ENCODE data around the gene DDOST. TPM values are rescaled to one million over a fixed set of nuclear protein-coding genes. Genes with fewer than 3 reads are reported as not detected.

The DDOST gene
- total and polyA plus RNA-seq, 2 experiments from 2014 or later = 151 to 270 TPM

GRCh38 chr1:20684050-20684620 lies 23.0 kb upstream of the DDOST start (continued):
- TF ChIP-seq, protein P1, sequence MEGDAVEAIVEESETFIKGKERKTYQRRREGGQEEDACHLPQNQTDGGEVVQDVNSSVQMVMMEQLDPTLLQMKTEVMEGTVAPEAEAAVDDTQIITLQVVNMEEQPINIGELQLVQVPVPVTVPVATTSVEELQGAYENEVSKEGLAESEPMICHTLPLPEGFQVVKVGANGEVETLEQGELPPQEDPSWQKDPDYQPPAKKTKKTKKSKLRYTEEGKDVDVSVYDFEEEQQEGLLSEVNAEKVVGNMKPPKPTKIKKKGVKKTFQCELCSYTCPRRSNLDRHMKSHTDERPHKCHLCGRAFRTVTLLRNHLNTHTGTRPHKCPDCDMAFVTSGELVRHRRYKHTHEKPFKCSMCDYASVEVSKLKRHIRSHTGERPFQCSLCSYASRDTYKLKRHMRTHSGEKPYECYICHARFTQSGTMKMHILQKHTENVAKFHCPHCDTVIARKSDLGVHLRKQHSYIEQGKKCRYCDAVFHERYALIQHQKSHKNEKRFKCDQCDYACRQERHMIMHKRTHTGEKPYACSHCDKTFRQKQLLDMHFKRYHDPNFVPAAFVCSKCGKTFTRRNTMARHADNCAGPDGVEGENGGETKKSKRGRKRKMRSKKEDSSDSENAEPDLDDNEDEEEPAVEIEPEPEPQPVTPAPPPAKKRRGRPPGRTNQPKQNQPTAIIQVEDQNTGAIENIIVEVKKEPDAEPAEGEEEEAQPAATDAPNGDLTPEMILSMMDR (conservative IDR thresholded peaks at IDR 0.05; ENCODE audit: low read depth in 2 of 2) = no peak
- TF ChIP-seq NANOG (IDR thresholded peaks at IDR 0.05; ENCODE audit: borderline replicate concordance) = no peak
- no peak for TF ChIP-seq STAT1 (IDR thresholded peaks at IDR 0.05; ENCODE audit: unreplicated experiment)
- TF ChIP-seq, protein P2, sequence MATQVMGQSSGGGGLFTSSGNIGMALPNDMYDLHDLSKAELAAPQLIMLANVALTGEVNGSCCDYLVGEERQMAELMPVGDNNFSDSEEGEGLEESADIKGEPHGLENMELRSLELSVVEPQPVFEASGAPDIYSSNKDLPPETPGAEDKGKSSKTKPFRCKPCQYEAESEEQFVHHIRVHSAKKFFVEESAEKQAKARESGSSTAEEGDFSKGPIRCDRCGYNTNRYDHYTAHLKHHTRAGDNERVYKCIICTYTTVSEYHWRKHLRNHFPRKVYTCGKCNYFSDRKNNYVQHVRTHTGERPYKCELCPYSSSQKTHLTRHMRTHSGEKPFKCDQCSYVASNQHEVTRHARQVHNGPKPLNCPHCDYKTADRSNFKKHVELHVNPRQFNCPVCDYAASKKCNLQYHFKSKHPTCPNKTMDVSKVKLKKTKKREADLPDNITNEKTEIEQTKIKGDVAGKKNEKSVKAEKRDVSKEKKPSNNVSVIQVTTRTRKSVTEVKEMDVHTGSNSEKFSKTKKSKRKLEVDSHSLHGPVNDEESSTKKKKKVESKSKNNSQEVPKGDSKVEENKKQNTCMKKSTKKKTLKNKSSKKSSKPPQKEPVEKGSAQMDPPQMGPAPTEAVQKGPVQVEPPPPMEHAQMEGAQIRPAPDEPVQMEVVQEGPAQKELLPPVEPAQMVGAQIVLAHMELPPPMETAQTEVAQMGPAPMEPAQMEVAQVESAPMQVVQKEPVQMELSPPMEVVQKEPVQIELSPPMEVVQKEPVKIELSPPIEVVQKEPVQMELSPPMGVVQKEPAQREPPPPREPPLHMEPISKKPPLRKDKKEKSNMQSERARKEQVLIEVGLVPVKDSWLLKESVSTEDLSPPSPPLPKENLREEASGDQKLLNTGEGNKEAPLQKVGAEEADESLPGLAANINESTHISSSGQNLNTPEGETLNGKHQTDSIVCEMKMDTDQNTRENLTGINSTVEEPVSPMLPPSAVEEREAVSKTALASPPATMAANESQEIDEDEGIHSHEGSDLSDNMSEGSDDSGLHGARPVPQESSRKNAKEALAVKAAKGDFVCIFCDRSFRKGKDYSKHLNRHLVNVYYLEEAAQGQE (IDR thresholded peaks at IDR 0.05; ENCODE audit: unreplicated experiment) = no peak

GRCh38 chr1:20683614-20684013 lies 22.4 kb upstream of the DDOST start:
- ATAC-seq = no peak
- Mint-ChIP-seq H3K27me3 (ENCODE audit: insufficient read depth, low read depth, poor library complexity) (peaks cover 6% of the 10 kb centered on the region), H3K9me3 (peaks cover 2% of the 10 kb centered on the region; the same call in 1 of the 3 replicates)
- no peak for TF ChIP-seq EZH2phosphoT487 (IDR thresholded peaks at IDR 0.05; ENCODE audit: unreplicated experiment)
- TF ChIP-seq, protein P2 (IDR thresholded peaks at IDR 0.05; ENCODE audit: unreplicated experiment) = no peak
- no peak for TF ChIP-seq ZNF331 (CRISPR knock-in tag; IDR thresholded peaks at IDR 0.05; ENCODE audit: low read depth)
- TF ChIP-seq, protein P1 (conservative IDR thresholded peaks at IDR 0.05; ENCODE audit: low read depth in 2 of 2) = no peak
- TF ChIP-seq STAT1 (IDR thresholded peaks at IDR 0.05; ENCODE audit: unreplicated experiment) = no peak
- TF ChIP-seq JUNB (IDR thresholded peaks at IDR 0.05; ENCODE audit: unreplicated experiment) = no peak
- no peak for TF ChIP-seq EZH2 (IDR thresholded peaks at IDR 0.05; ENCODE audit: low read depth, unreplicated experiment)

More at GRCh38 chr1:20683614-20684013, 22.4 kb upstream of the DDOST start:
- Mint-ChIP-seq H3K4me1 (peaks cover 4% of the 10 kb centered on the region; the same call in 2 of the 3 replicates), H3K27ac (no peak overlapping the region), H3K36me3 (ENCODE audit: low read depth) (peaks cover 18% of the 10 kb centered on the region), H3K4me3 (no peak overlapping the region)
- Histone ChIP-seq H3K4me2 (no peak overlapping the region), H3K9me2 (ENCODE audit: insufficient read depth) (no peaks in the 10 kb centered on the region), H4K20me1 (replicated peaks; ENCODE audit: insufficient read depth) (no peaks in the 10 kb centered on the region), H3K4me1 (ENCODE audit: insufficient read depth) (no peaks in the 10 kb centered on the region), H3K27ac (ENCODE audit: low read depth) (no peak overlapping the region), H2AFZ (no peak overlapping the region), H3K4me3 (no peak overlapping the region), H3F3A (replicated peaks; ENCODE audit: low read depth) (no peaks in the 10 kb centered on the region), H3K36me3 (ENCODE audit: insufficient read depth) (no peaks in the 10 kb centered on the region), H3K27me3 (ENCODE audit: insufficient read depth) (no peaks in the 10 kb centered on the region), H3K79me2 (replicated peaks; ENCODE audit: insufficient read depth) (no peaks in the 10 kb centered on the region)
- no peak for DNase-seq (ENCODE audit: low spot score)

Measured in GM23338 (cell line).